Endometrial microvascular endothelial cells (primary cell): ENCODE results near the gene RNF217. TPM values are rescaled to one million over a fixed set of nuclear protein-coding genes. Genes with fewer than 3 reads are reported as not detected.
"Not testable (repeated sequence)": the region's sequence is repeated elsewhere in the genome, so short reads cannot be mapped to it uniquely, and the experiment has no call there.

ENCODE experiments used
- in situ Hi-C: cut with HindIII; loops from 2 replicates; pipeline ENCODE4 v1.10.0; 2017; ENCODE audit warnings: low sequenced_read_pairs, low pct_unique_long_range_greater_than_20kb; ENCODE audit errors: inconsistent ontology term
- total RNA-seq: library from RNA; depleted of rRNA; stranded (reverse); fragments of >200 nt; gene quantifications from one replicate; pipeline ENCODE4 v1.2.3, GENCODE V29; 2015; ENCODE audit errors: inconsistent ontology term

Gene RNF217
- total RNA-seq, 1 donor from 2014 or later = 7.2 TPM

DNA sequence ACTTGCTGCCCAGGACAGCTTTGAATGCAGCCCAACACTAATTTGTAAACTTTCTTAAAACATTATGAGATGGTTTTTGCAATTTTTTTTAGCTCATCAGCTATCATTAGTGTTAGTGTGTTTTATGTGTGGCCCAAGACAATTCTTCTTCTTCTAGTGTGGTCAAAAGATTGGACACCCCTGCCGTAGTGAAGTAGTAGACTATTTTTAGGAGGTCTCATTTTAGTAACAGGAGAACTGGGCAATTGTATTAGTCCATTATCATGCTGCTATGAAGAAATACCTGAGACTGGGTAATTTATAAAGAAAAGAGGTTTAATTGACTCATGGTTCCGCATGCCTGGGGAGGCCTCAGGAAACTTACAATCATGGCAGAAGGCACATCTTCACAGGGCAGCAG lies 112.8 kb downstream of the RNF217 start:
- in situ Hi-C loops = not testable (repeated sequence)

DNA sequence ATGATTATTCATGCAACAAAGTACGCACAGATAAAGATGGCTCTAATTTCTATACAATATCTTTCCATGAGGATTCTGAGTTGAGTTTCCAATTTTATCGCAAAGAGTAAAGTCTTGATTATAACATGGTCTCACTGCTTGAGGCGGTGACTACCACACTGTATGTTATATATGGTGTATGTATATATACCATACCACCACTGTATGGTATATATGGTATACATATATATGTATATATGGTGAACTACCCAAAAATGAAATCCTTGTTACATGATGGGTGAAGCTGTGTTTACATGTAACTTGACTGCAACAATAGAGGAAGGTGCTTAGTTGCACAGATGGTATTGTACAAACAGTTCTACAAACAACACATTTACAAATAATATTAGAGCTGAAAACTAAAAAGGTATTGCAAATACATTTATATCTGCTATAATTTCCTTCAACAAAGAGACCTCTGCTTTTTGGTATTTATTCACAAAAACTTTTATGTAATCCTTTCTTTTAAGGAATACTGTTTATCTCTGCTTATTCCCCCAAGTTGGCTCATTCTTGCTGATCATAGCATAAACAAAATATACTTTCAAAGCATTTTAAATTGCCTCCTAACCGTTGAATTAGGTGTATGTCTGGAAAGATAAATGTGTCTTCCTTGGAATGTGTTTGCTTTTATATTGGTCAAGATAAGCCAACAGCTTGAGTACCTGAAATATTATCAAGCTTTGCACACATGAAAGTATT lies 113.7 kb downstream of the RNF217 start:
- in situ Hi-C loops = no loop called here

- in situ Hi-C loops = no loop called here
Observed at GRCh38 chr6:125076482-125076742, 114.2 kb downstream of the RNF217 start.

DNA sequence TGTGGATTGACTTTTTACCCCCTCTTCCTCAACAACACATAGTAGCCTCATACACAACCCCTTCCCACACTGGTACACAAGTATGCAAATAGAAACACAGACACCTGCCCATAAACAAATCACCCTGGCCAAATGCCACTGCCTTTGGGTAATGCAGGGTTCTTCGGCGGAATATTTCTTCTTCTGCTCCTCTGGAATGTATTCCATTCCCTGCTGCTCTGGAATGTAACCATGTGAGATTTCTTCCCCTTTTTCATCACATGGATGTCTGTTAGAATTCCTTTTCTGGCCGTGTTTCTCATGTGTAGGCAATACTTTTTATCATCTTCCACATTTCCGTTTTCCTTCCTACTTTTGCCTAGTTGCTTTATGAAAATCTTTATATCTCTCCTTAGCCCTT lies 115.2 kb downstream of the RNF217 start:
- in situ Hi-C loops = no loop called here

- in situ Hi-C loops = no loop called here
Observed at GRCh38 chr6:125078602-125079321, 116.5 kb downstream of the RNF217 start.

GRCh38 chr6:125082908-125083683 lies 120.9 kb downstream of the RNF217 start:
- in situ Hi-C loops = no loop called here

DNA sequence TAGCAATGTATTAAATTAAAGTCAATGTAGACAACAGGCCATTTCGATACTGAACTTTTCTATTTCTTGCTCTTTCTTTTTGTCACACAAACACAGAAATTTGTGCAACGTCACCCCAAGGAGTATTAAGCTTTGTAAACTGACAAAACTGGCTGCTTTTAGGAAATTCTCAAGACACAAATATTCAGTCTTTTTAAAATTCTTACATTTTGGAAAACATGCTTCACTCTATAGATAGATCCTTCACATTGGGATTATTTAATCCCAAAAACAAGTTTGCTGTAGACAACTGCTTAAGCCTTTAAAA lies 121.4 kb downstream of the RNF217 start:
- in situ Hi-C loops = no loop called here

GRCh38 chr6:125086716-125087115 lies 124.5 kb downstream of the RNF217 start:
- in situ Hi-C loops = no loop called here

GRCh38 chr6:125088963-125089362 lies 126.7 kb downstream of the RNF217 start:
- in situ Hi-C loops = no loop called here

GRCh38 chr6:125094563-125094962 lies 132.3 kb downstream of the RNF217 start:
- in situ Hi-C loops = no loop called here

- in situ Hi-C loops = no loop called here
Observed at GRCh38 chr6:125095580-125096301, 133.5 kb downstream of the RNF217 start.

DNA sequence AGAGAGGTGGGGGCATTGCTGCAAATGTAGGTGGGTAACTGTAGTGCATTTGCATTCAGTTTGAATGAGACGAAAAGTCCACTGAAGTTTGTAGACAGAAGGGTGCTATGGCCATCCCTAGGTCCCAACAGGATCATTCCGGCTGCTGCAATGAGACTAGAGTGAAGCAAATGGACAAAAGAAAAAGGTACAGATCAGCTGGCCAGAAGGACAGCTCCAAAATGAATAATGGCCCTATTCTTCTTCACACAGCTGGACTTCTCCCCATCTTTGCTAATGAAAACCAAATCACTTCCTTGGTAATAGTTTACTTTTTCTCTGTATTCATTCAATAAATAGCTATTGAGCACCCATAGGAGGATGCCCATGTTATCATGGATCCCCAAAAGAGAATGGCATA lies 134.9 kb downstream of the RNF217 start:
- in situ Hi-C loops = no loop called here

- in situ Hi-C loops = no loop called here
Observed at GRCh38 chr6:125098253-125098652, 136.0 kb downstream of the RNF217 start.

- in situ Hi-C loops = no loop called here
Observed at GRCh38 chr6:125099211-125100073, 137.2 kb downstream of the RNF217 start.

DNA sequence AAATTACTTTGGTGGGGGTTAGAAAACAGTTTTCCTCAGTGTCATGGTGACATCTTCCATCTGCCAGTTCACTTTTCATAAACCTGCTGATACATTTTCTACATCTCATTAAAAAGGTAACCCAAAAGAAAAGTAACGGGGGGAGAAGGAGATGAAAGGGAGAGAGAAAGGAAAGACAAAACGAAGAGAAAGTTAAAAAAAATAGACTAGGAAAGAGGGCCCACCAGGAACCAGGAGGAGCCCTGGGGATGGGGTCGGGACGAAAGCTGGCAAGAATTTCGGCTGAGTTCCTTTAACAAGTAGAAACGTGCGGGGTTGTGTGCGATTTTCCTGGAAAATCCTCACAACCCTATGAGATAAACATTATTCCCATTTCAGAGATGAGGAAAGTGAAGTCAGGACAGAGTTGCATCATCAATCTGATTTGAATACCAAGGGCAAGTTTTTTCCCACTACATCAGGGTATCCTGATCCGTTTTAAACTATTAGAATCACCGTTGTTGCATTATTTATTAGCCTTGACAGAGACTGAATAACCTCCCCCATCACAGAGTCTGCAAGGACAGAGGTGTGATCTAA lies 137.9 kb downstream of the RNF217 start:
- in situ Hi-C loops = no loop called here

DNA sequence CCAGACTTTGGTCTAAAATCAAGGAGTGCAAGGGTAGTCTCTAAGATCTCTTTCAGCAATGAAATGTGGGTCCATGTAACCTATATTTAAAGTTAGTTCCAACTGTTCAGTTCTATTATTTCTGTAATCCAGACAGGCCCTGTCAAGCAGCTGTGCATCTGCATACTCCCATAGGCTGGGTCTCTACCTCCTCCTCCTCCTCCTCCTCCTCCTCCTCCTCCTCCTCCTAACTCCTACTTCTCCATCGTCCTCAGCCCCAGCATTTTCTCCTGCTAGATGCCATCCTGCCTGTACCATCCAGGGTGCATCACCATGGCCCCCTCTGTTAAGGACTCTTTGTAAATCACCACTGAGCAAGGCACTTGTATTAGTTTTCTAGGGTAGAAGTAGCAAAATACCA lies 138.9 kb downstream of the RNF217 start:
- in situ Hi-C loops = no loop called here

DNA sequence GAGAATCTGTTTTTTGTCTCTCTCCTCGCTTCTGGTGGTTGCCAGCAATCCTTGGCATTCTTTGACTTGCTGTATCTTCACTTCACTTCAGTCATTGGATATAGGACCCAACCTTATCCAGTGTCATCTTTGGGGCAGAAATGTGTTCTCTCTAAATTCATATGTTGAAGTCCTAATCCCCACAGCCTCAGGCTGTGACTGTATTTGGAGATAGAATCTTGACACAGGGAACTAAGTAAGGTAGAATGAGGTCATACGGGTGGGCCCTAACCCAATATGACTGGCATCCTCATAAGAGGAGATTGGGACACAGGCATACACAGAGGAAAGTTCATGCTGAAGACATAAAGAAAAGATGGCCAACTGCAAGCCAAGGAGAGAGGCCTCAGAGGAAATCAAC lies 139.4 kb downstream of the RNF217 start:
- in situ Hi-C loops = no loop called here

DNA sequence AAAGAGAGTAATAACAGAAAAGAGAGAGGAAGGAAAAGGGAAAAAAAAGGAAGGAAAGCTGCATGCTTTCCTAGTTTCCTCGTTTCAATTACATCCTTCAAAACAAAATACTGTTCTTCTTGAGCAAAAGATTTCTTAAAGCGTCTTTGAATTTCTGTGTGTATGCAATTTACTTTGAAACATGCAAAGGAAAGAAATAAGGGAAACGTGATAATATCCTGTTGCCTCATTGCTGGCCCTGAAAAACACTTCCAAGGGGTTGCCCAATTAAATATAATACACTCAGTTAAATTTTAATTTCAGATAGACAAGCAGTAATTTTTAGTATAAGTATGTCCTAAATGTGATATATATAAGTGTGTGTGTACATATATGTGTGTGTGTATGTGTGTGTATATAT lies 140.2 kb downstream of the RNF217 start:
- in situ Hi-C loops = no loop called here
